Mammary epithelial cell (primary cell): Measurements from ENCODE around the gene RXRA.

Source experiments
- EZH2 ChIP-seq: IDR thresholded peaks from 2 replicates; pipeline ENCODE4 v1.6.1; 2012; ENCODE audit warnings: low read length, inconsistent platforms, borderline replicate concordance
- TF ChIP-seq, protein P1 (sequence below), 2 donors: IDR thresholded peaks in 1 of 2; conservative IDR thresholded peaks in 1 of 2; 2 replicates each; pipeline ENCODE4 v1.5.1; 2011 to 2012; ENCODE audit warnings: inconsistent platforms in 2 of 2, low read length in 2 of 2, mild to moderate bottlenecking in 2 of 2, control low read depth in 1 of 2, low read depth in 1 of 2; ENCODE audit not compliant: insufficient read depth in 1 of 2; ENCODE audit errors: extremely low read depth in 1 of 2

DNA sequence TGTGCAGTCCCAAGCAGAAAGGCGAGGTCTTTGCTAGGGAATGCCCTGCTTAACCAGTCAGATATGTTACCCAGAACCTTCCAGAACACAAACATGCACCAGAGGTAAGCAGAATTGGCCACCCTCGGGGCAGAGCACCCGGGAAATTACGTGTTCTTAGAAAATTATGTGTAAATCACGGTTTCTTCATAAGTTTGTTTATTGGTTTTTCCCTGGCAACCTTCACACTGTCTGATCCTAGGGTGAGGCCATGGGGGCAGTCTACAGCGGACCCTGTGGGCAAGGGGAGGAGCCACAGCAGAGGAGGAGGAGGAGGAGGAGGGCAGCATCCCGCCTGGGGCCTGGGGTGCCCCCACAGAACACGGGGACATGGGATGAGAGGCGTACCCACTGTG is 31.4 kb downstream of the RXRA start:
- TF ChIP-seq, protein P1, sequence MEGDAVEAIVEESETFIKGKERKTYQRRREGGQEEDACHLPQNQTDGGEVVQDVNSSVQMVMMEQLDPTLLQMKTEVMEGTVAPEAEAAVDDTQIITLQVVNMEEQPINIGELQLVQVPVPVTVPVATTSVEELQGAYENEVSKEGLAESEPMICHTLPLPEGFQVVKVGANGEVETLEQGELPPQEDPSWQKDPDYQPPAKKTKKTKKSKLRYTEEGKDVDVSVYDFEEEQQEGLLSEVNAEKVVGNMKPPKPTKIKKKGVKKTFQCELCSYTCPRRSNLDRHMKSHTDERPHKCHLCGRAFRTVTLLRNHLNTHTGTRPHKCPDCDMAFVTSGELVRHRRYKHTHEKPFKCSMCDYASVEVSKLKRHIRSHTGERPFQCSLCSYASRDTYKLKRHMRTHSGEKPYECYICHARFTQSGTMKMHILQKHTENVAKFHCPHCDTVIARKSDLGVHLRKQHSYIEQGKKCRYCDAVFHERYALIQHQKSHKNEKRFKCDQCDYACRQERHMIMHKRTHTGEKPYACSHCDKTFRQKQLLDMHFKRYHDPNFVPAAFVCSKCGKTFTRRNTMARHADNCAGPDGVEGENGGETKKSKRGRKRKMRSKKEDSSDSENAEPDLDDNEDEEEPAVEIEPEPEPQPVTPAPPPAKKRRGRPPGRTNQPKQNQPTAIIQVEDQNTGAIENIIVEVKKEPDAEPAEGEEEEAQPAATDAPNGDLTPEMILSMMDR (conservative IDR thresholded peaks at IDR 0.05 in 1 of 2, IDR thresholded peaks at IDR 0.05 in 1 of 2; ENCODE audit: extremely low read depth in 1 of 2, insufficient read depth in 1 of 2, low read depth in 1 of 2, low read length in 2 of 2): no peak
- no peak for TF ChIP-seq EZH2
